ENCODE data around the gene MGAT4A.

Gene MGAT4A

GRCh38 chr2:98649992-98650375 is 80.9 kb downstream of the MGAT4A start:
- no peak for DNase-seq

- peak; percentile 74 to 82 for DNase-seq
Observed at GRCh38 chr2:98649135-98649991, 81.6 kb downstream of the MGAT4A start.

- no peak for DNase-seq
Observed at GRCh38 chr2:98648451-98648850, 82.5 kb downstream of the MGAT4A start.

- no peak for DNase-seq
Observed at GRCh38 chr2:98647636-98648035, 83.3 kb downstream of the MGAT4A start.

- no peak for DNase-seq
Observed at GRCh38 chr2:98643496-98644100, 87.3 kb downstream of the MGAT4A start.

GRCh38 chr2:98637401-98638147 is 93.4 kb downstream of the MGAT4A start:
- no peak for DNase-seq

GRCh38 chr2:98634406-98635092 is 96.4 kb downstream of the MGAT4A start:
- DNase-seq = no peak

- DNase-seq = no peak
Observed at GRCh38 chr2:98632351-98632750, 98.6 kb downstream of the MGAT4A start.

GRCh38 chr2:98623657-98624056 is 107.3 kb downstream of the MGAT4A start:
- no peak for DNase-seq

- no peak for DNase-seq
Observed at GRCh38 chr2:98617149-98617548, 113.8 kb downstream of the MGAT4A start.

GRCh38 chr2:98615481-98615880 is 115.5 kb downstream of the MGAT4A start:
- no peak for DNase-seq

GRCh38 chr2:98614024-98614739 is 116.8 kb downstream of the MGAT4A start:
- DNase-seq = no peak

- no peak for DNase-seq
Observed at GRCh38 chr2:98608962-98609604, 121.8 kb downstream of the MGAT4A start.

- peak; percentile 58 to 89 for DNase-seq
Observed at GRCh38 chr2:98608116-98608961, 122.6 kb downstream of the MGAT4A start, which contains the start of the genes COA5 and UNC50. Gene COA5 (minus strand): TSS chr2:98608512. CDS start chr2:98608405, 107 bp downstream. Gene UNC50 (plus strand): TSS chr2:98608589. CDS start chr2:98609760, 1,171 bp downstream.

- no peak for DNase-seq
Observed at GRCh38 chr2:98607741-98608115, 123.2 kb downstream of the MGAT4A start.

GRCh38 chr2:98607104-98607503 is 123.8 kb downstream of the MGAT4A start:
- no peak for DNase-seq

GRCh38 chr2:98606431-98606830 is 124.5 kb downstream of the MGAT4A start:
- DNase-seq = no peak

GRCh38 chr2:98605076-98605475 is 125.9 kb downstream of the MGAT4A start:
- DNase-seq = no peak

GRCh38 chr2:98604547-98604946 is 126.4 kb downstream of the MGAT4A start:
- DNase-seq = no peak

- DNase-seq = no peak
Observed at GRCh38 chr2:98601532-98602132, 129.3 kb downstream of the MGAT4A start.
